Calu3 (cell line): Measurements from ENCODE around the gene OR2B2. TPM values are rescaled to one million over a fixed set of nuclear protein-coding genes. Genes with fewer than 3 reads are reported as not detected.
A peak's percentile ranks its signal among the peaks of the same experiment; 100 is the strongest.

Experiments used
- BruUV-seq: library from RNA; stranded (reverse); fragments of 400-500 nt; replicated peaks from 2 replicates; lab custom pipeline; 2021; lab: Mats Ljungman, UMichigan
- CTCF ChIA-PET: fragments of 300-600 bp; sonication (Branson Sonifier 250); formaldehyde crosslinking; loops from one replicate; lab custom pipeline; 2022; ENCODE audit warnings: antibody characterized with exemption; lab: Charles Lee
- DNase-seq: peaks from one replicate; pipeline ENCODE4 v3.0.0; 2022
- H3K27ac Mint-ChIP-seq: one replicate; pipeline ENCODE4 v1.8.0; 2022; ENCODE audit warnings: mixed read lengths; ENCODE audit not compliant: unreplicated experiment
- H3K27me3 Mint-ChIP-seq: one replicate; pipeline ENCODE4 v1.8.0; 2022; ENCODE audit warnings: mixed read lengths; ENCODE audit not compliant: unreplicated experiment
- H3K36me3 Mint-ChIP-seq: one replicate; pipeline ENCODE4 v1.8.0; 2022; ENCODE audit warnings: mild to moderate bottlenecking, moderate library complexity, mixed read lengths; ENCODE audit not compliant: insufficient read depth, unreplicated experiment
- H3K4me1 Mint-ChIP-seq: one replicate; pipeline ENCODE4 v1.8.0; 2022; ENCODE audit warnings: mild to moderate bottlenecking, low read depth, mixed read lengths; ENCODE audit not compliant: unreplicated experiment
- H3K4me3 Mint-ChIP-seq: one replicate; pipeline ENCODE4 v1.8.0; 2022; ENCODE audit warnings: mild to moderate bottlenecking, low read depth, moderate library complexity, mixed read lengths; ENCODE audit not compliant: unreplicated experiment
- H3K9me3 Mint-ChIP-seq: one replicate; pipeline ENCODE4 v1.8.0; 2022; ENCODE audit warnings: low read depth, mixed read lengths; ENCODE audit not compliant: unreplicated experiment
- intact Hi-C: fragments of 100-400 bp; cut with micrococcal nuclease; formaldehyde crosslinking; loops from one replicate; pipeline ENCODE4 v1.10.0; 2022; ENCODE audit not compliant: unreplicated experiment
- total RNA-seq: library from RNA; stranded (reverse); gene quantifications from 2 replicates; pipeline ENCODE4 v1.2.3, GENCODE V29; 2022
- TF ChIP-seq, protein P1 (sequence below): fragments of 200-600 bp; IDR thresholded peaks from one replicate; pipeline ENCODE4 v1.8.0; 2022; ENCODE audit warnings: antibody characterized with exemption; ENCODE audit not compliant: unreplicated experiment

OR2B2 gene
- total RNA-seq, 1 experiment from 2014 or later, result not detected

DNA sequence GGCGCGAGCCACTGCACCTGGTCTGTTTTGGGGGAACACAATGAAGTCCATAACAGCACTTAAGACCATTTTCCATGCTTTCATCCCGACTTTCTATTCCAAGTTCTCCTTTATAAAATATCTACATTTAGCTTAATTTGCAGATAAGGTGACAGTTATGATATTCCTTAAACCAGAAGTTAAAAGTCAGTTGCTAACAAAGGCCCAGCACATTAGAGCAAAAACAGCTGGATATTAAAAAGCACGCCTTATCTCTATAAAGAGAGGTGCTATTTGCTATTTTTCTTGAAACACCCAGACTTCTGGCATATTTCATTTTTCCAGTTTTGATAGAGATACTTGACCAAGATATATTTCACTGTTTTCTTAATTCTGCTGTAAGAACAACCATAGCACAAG, 15.8 kb downstream of the OR2B2 start:
- TF ChIP-seq, protein P1, sequence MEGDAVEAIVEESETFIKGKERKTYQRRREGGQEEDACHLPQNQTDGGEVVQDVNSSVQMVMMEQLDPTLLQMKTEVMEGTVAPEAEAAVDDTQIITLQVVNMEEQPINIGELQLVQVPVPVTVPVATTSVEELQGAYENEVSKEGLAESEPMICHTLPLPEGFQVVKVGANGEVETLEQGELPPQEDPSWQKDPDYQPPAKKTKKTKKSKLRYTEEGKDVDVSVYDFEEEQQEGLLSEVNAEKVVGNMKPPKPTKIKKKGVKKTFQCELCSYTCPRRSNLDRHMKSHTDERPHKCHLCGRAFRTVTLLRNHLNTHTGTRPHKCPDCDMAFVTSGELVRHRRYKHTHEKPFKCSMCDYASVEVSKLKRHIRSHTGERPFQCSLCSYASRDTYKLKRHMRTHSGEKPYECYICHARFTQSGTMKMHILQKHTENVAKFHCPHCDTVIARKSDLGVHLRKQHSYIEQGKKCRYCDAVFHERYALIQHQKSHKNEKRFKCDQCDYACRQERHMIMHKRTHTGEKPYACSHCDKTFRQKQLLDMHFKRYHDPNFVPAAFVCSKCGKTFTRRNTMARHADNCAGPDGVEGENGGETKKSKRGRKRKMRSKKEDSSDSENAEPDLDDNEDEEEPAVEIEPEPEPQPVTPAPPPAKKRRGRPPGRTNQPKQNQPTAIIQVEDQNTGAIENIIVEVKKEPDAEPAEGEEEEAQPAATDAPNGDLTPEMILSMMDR, result no peak
- no peak for DNase-seq
- Mint-ChIP-seq H3K36me3 (peaks cover 5% of the 10 kb centered on the region), H3K4me1 (peaks cover 18% of the 10 kb centered on the region), H3K27ac (no peak overlapping the region), H3K4me3 (no peak overlapping the region), H3K9me3 (no peaks in the 10 kb centered on the region), H3K27me3 (no peaks in the 10 kb centered on the region)
- intact Hi-C loops, result loop anchor here (5.0 to 10.0 kb wide), 4 partner anchors 144 to 709 kb away; no protein-coding TSS in a partner anchor
- CTCF ChIA-PET, result interaction anchor here (0.5 to 3.0 kb wide), 12 partner anchors 60 to 144 kb away, joined by 4 to 25 read pairs (median 9); a partner anchor contains a TSS
- BruUV-seq, result no TSS peak

DNA sequence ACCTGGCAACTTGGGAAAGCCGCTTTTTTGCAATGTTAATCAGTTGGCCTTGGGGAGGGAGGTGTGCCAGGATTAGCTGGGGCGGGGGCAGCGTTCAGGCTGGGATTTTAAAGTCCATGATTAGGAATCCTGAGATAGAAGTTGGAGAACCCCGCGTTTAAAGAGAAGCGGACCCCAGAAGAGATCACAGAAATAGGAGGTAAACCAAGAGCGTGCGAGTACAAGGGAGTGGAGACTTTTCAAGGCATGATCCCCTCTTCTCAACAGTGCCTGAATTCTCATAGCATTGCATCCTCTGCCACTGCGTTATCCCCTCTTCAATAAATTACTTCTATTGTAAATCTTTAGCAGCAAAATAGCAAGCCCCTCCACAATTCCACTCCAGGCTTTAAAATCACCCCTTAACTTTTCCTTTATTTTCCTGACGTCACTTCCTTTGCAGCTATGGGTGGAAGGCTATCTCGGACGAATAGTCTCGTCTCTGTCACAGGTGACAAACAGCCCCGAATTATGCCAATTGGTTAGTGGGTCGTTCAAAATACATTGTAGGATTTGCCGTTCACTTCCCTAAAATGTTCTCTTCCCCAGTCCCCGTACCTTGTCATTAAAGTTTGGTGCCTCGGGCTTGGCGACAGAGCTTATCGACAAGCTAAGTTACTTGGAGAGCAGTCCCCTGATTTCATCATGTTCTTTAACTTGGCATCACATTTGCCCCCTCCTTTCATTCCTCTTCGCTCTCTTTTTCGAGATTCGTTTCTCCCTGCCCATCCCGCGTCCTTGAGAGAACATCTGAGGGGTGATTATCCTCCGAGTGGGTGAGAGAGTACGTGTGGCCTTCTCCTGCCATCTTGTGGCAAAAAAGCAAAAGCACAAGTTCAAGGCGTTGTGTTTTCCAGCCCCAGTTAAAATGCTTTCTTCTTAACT, 17.1 kb downstream of the OR2B2 start:
- BruUV-seq, result no TSS peak
- H3K4me3 Mint-ChIP-seq, result no peak overlapping the region
- no peaks in the 10 kb centered on the region for H3K9me3 Mint-ChIP-seq
- TF ChIP-seq, protein P1, result peak; percentile 85
- no peaks in the 10 kb centered on the region for H3K27me3 Mint-ChIP-seq
- H3K4me1 Mint-ChIP-seq, result peaks cover 18% of the 10 kb centered on the region
- CTCF ChIA-PET, result interaction anchor here (0.8 to 3.0 kb wide), 17 partner anchors 27 to 768 kb away, joined by 3 to 25 read pairs (median 6); a partner anchor contains a TSS
- intact Hi-C loops, result loop anchor here (1.0 to 10.0 kb wide), 9 partner anchors 57 to 1678 kb away; a partner anchor contains a TSS
- peak; percentile 57 for DNase-seq
- no peak overlapping the region for H3K27ac Mint-ChIP-seq
- H3K36me3 Mint-ChIP-seq, result no peaks in the 10 kb centered on the region

DNA sequence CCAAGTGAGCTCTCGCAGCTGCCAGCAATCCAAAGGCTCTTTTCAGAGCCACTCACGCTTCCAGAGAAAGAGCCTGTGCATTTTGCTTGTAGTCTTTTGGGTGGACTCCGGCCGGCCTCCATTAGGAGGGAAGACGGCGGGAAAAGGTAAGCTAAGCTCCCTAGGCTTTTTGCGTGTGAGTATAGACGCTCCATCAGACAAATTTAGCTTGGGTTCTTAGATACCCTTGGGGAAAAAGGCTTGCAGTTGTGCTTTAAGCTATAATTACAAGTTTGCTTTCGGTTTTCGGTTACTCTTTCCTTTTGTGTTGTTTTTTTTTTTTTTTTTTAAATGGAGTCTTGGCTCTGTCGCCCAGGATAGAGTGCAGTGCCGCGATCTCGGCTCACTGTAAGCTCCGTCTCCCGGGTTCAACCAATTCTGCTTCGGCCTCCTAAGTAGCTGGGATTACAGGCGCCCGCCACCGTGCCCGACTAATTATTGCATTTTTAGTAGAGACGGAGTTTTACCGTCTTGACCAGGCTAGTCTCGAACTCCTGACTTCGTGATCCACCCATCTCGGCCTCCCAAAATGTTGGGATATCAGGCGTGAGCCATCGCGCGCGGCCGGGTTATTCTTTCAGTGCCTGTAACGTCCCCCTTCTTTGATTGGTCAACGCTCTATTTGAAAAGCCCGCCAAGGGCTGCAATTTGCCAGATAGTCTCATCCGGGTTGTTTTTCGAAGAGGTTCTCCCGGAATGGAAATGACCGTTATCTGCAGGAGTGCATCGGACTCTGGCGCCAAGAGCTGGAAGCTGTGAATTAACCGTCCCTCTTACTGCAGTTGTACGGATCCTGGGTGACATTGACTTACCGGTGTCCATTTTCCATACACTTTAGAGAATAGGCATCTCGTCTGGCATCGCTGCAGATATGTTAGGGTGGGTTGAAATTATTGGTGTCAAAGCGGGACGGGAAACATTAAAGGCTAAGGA, 18.1 kb downstream of the OR2B2 start:
- no TSS peak for BruUV-seq
- no peaks in the 10 kb centered on the region for H3K27me3 Mint-ChIP-seq
- DNase-seq, result peak; percentile 88
- no peak overlapping the region for H3K4me3 Mint-ChIP-seq
- no peaks in the 10 kb centered on the region for H3K9me3 Mint-ChIP-seq
- CTCF ChIA-PET, result interaction anchor here (0.7 to 3.0 kb wide), 28 partner anchors 16 to 767 kb away, joined by 3 to 28 read pairs (median 5); a partner anchor contains a TSS
- TF ChIP-seq, protein P1, result no peak
- intact Hi-C loops, result loop anchor here (1.0 to 10.0 kb wide), 6 partner anchors 28 to 1677 kb away; a partner anchor contains a TSS
- H3K36me3 Mint-ChIP-seq, result no peaks in the 10 kb centered on the region
- H3K27ac Mint-ChIP-seq, result no peak overlapping the region
- H3K4me1 Mint-ChIP-seq, result peaks cover 27% of the 10 kb centered on the region
